Ishikawa (cell line): ENCODE data around the gene HSD11B2.

Experiments
- CEBPB ChIP-seq: IDR thresholded peaks from 2 replicates; pipeline ENCODE4 v1.6.1; 2012
- CREB1 ChIP-seq: IDR thresholded peaks from 2 replicates; pipeline ENCODE4 v1.6.1; 2012; ENCODE audit warnings: low read depth
- EGR1 ChIP-seq: IDR thresholded peaks from 2 replicates; pipeline ENCODE4 v1.6.1; 2012
- EP300 ChIP-seq: IDR thresholded peaks from 2 replicates; pipeline ENCODE4 v1.6.1; 2012; ENCODE audit warnings: borderline replicate concordance
- FOXM1 ChIP-seq: IDR thresholded peaks from 2 replicates; pipeline ENCODE4 v1.6.1; 2012; ENCODE audit warnings: low read depth, borderline replicate concordance
- MAX ChIP-seq: IDR thresholded peaks from 2 replicates; pipeline ENCODE4 v1.6.1; 2012
- NFIC ChIP-seq: IDR thresholded peaks from 2 replicates; pipeline ENCODE4 v1.6.1; 2012
- RAD21 ChIP-seq: IDR thresholded peaks from 2 replicates; pipeline ENCODE4 v1.6.1; 2012; ENCODE audit warnings: low read depth
- REST ChIP-seq: IDR thresholded peaks from 2 replicates; pipeline ENCODE4 v1.6.1; 2012; ENCODE audit warnings: low read depth, mild to moderate bottlenecking
- TAF1 ChIP-seq: IDR thresholded peaks from 2 replicates; pipeline ENCODE4 v1.6.1; 2012; ENCODE audit warnings: low read depth, mild to moderate bottlenecking
- TCF12 ChIP-seq: IDR thresholded peaks from 2 replicates; pipeline ENCODE4 v1.6.1; 2012; ENCODE audit warnings: low read depth
- TEAD4 ChIP-seq: IDR thresholded peaks from 2 replicates; pipeline ENCODE4 v1.6.1; 2012
- USF1 ChIP-seq: IDR thresholded peaks from 2 replicates; pipeline ENCODE4 v1.6.1; 2012
- YY1 ChIP-seq: IDR thresholded peaks from 2 replicates; pipeline ENCODE4 v1.6.1; 2012; ENCODE audit warnings: low read depth
- ZBTB7A ChIP-seq: IDR thresholded peaks from 2 replicates; pipeline ENCODE4 v1.6.1; 2012; ENCODE audit warnings: low read depth

HSD11B2 gene

GRCh38 chr16:67449739-67450138 lies 18.8 kb downstream of the HSD11B2 start:
- TF ChIP-seq EGR1 = no peak
- no peak for TF ChIP-seq NFIC
- no peak for TF ChIP-seq TAF1
- TF ChIP-seq TEAD4 = no peak
- TF ChIP-seq ZBTB7A = no peak
- TF ChIP-seq EP300 = no peak
- TF ChIP-seq YY1 = no peak
- no peak for TF ChIP-seq MAX
- no peak for TF ChIP-seq REST
- no peak for TF ChIP-seq USF1
- no peak for TF ChIP-seq FOXM1
- TF ChIP-seq CREB1 = no peak
- no peak for TF ChIP-seq TCF12
- no peak for TF ChIP-seq RAD21

- TF ChIP-seq USF1 (no peak), TCF12 (no peak), EP300 (no peak), YY1 (no peak), ZBTB7A (no peak), FOXM1 (no peak), NFIC (no peak)
Measured at GRCh38 chr16:67451061-67451703, 20.3 kb downstream of the HSD11B2 start.

GRCh38 chr16:67451704-67452435 lies 20.9 kb downstream of the HSD11B2 start:
- TF ChIP-seq EP300 (no peak), EGR1 (no peak), REST (no peak), USF1 (no peak), TAF1 (no peak), TEAD4 (no peak), CEBPB (no peak), YY1 (no peak), ZBTB7A (no peak), RAD21 (no peak), TCF12 (no peak), FOXM1 (no peak), NFIC (no peak), CREB1 (no peak), MAX (no peak)

- TF ChIP-seq FOXM1 (no peak), TAF1 (no peak), EGR1 (no peak), EP300 (no peak), CEBPB (no peak), CREB1 (no peak), ZBTB7A (no peak), USF1 (no peak), TCF12 (no peak), YY1 (no peak), NFIC (no peak)
Measured at GRCh38 chr16:67454104-67454503, 23.2 kb downstream of the HSD11B2 start.

GRCh38 chr16:67454852-67455251 lies 23.9 kb downstream of the HSD11B2 start:
- TF ChIP-seq EP300 (no peak), NFIC (no peak), TCF12 (no peak), TEAD4 (no peak), CREB1 (no peak), ZBTB7A (no peak), REST (peak; percentile 54)
